Hypothalamus (tissue), 51 donors: ENCODE data around the gene CILP2.

Experiments
- DNase-seq, 51 donors: peaks; one replicate each; lab custom pipeline; 2025; lab: John Stamatoyannopoulos, UW

The CILP2 gene

DNA sequence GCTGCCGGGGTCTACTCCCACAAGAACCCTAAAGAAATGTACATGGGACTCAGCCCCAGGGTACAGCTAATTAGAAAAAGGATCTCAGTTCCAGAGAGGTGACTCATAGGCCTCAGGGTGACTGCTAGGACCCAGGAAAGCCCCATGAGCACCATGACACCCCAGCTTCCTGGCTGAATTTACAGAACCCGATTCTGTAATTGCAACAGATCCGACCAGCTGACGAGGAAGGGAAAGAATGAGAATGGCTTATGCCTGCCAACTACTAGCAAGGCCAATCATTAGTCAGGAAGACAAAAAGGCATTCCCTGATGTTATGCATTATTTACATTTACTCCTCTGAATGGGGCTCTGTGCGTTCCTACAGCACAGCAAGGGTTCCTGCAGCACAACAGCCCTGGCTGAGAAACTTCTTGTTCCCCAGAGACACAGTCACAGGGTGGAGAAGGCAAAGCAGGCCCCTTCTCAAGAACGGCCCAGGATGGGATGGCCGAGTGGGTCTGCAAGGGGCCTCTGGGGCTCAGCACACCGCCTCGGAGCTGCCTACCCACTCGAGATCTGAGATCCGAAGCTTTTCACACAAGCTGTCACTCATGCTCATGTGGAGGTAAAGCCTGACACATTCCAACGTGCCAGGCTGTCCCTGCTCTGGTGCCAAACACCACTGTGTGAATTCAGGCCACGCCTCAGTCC, 53.2 kb downstream of the CILP2 start:
- DNase-seq: peak in 1 of 51 donors; percentile 0

DNA sequence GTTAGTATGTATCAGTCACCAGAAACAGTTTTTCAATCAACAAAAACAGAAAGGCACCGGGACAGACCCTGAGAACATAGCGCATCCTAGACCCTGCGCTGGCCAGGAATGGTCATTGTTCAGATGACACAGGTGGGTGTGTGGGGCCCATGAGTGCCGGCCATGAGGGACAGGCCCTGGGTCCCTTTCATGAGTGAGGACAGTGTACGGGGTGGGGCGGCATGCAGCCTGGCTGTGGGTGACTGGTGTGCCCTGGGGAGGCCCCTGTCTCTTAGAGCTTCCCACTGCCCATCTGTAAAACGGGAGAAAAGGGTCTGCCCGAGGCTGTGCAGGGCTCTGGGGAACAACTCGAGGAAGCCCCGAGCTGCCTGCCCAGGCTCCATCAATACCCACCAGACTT, 54.6 kb downstream of the CILP2 start:
- no peak for DNase-seq

DNA sequence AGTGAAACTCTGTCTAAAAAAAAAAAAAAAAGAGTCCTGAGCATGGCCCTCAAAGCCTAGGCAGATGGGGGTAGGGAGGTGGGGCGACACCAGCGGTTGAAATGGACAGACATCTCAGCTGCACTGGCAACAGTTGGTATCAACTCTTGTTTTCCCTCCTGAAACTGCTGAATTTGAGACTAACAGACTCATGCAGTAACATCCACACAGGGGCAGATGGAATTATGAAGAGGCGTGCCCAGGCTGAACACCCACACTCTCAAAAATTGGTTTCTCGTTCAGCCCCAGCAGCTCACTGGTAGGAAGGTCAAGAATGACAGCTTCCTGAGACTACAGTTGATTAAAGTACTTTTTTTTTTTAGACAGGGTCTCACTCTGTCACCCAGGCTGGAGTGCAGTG, 56.3 kb downstream of the CILP2 start:
- DNase-seq: no peak

DNA sequence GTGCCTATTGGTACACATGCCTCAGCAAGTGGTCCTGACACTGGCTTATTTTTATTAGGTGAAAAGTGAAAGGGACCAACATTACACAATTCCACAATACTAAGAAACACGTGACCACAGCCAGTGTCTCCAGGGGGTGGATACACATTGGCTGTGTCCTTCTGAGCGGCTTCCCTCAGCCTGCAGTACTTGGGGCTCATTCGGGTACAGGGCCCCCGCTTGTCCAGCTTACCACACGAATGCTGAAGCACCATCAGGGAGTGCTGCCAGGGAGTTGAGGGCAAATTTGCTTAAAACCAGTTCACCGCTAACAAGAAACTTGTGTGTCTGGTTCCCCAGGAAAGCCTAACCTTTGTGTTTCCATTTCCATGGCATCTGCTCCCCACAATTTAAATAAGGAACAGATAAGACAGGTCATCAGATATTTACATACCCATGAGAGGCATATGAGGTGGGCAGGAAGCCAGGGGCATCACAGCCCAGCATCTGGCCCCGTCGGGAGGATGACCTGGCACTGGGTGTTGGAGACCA, 57.2 kb downstream of the CILP2 start:
- DNase-seq: peak in 1 of 51 donors; percentile 2
